Mesothelial cell of epicardium (in vitro differentiated cells): ENCODE measurements around the gene ZNF280B. TPM values are rescaled to one million over a fixed set of nuclear protein-coding genes. Genes with fewer than 3 reads are reported as not detected.
A peak's percentile ranks its signal among the peaks of the same experiment; 100 is the strongest.

Experiments used
- DNase-seq, 2 experiments: peaks; one replicate each; pipeline ENCODE4 v3.0.0; 2021; ENCODE audit warnings: low spot score in 2 of 2; ENCODE audit not compliant: unreplicated experiment in 2 of 2
- H3K27ac Mint-ChIP-seq: 2 replicates; pipeline ENCODE4 v1.8.0; 2021; ENCODE audit warnings: mixed read lengths
- H3K27me3 Mint-ChIP-seq: 2 replicates; pipeline ENCODE4 v1.8.0; 2021; ENCODE audit warnings: low read depth, mixed read lengths
- H3K36me3 Mint-ChIP-seq: 2 replicates; pipeline ENCODE4 v1.8.0; 2021; ENCODE audit warnings: mixed read lengths
- H3K4me1 Mint-ChIP-seq: 2 replicates; pipeline ENCODE4 v1.8.0; 2021; ENCODE audit warnings: mixed read lengths
- H3K4me3 Mint-ChIP-seq: 2 replicates; pipeline ENCODE4 v1.8.0; 2021; ENCODE audit warnings: mild to moderate bottlenecking, moderate library complexity, mixed read lengths
- H3K9me3 Mint-ChIP-seq: 2 replicates; pipeline ENCODE4 v1.8.0; 2021; ENCODE audit warnings: mixed read lengths
- CTCF ChIP-seq: fragments of 200-600 bp; sonication (generic); IDR thresholded peaks from one replicate; pipeline ENCODE4 v1.5.0; 2021; ENCODE audit warnings: antibody characterized with exemption; ENCODE audit not compliant: unreplicated experiment
- total RNA-seq: library from RNA; stranded (reverse); gene quantifications from 3 replicates; pipeline ENCODE4 v1.2.1, GENCODE V29; 2021

The ZNF280B gene
- total RNA-seq, 1 donor from 2014 or later = 6.4 TPM

- no peak for DNase-seq
- H3K27me3 Mint-ChIP-seq = no peaks in the 10 kb centered on the region
- TF ChIP-seq CTCF = no peak
- peak overlapping the region; percentile 89 for H3K27ac Mint-ChIP-seq
- H3K4me3 Mint-ChIP-seq = no peak overlapping the region
- peaks cover 41% of the 10 kb centered on the region for H3K36me3 Mint-ChIP-seq
- H3K4me1 Mint-ChIP-seq = peaks cover 6% of the 10 kb centered on the region
- H3K9me3 Mint-ChIP-seq = no peaks in the 10 kb centered on the region
Measured at GRCh38 chr22:22487059-22487458, 21.5 kb downstream of the ZNF280B start.

DNA sequence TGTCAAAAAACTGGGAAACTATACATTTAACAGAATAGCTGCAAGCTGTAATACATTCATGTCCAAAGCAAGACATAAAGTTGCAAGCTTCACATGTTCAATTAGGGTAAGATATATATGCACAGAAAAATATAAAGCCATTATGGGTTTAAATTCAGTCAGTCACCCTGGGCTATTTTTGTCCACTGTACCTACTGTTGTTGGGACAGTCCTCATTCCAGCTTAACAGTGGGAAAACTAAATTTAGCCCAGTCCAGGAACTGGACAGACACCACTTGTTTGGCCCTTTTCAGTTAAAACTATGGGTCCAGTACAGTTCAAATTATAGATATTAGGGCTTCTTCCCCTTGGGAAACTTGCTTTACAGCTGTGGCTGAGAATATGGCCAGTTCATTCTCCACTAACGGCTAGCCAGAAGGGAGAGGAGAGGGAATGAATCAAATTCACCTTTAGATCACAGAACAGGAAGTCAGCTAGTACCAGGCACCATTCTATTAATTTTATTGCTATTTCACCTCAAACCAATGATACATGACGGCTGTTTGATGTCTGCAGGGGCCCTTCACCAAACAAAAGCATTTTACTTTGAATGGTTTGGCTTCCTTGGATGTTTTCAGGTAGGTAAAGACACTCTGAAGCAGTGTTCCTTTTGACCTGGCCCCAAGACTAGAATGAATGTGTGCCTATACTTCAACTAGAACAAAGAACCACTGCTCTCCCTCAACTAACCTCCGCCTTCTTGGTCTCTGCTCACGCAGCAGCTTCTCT lies 22.2 kb downstream of the ZNF280B start:
- TF ChIP-seq CTCF = no peak
- no peak for DNase-seq
- Mint-ChIP-seq H3K36me3 (peaks cover 36% of the 10 kb centered on the region), H3K4me1 (peaks cover 6% of the 10 kb centered on the region), H3K4me3 (no peak overlapping the region), H3K9me3 (no peaks in the 10 kb centered on the region), H3K27ac (peak overlapping the region; percentile 89), H3K27me3 (no peaks in the 10 kb centered on the region)

DNA sequence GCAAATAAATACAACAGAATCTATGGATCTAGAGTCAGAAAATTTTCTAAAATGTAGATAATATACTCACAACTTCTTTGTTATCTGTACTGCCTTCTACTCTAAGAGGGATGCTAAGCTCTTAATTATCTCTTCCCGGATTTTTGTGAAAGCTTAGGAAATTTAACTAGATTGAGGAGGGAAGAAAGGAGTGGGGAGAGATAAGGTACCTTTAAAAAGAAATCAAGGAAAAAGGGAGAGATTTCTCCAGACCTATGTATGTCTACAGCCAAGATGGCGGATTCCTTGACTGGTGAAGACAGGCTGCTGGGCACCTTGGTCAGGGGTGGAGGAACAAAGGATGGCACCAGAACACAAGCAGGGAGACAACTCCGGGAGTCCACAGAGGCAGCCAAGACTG lies 23.0 kb downstream of the ZNF280B start:
- H3K4me3 Mint-ChIP-seq = no peak overlapping the region
- peaks cover 6% of the 10 kb centered on the region for H3K4me1 Mint-ChIP-seq
- H3K9me3 Mint-ChIP-seq = no peaks in the 10 kb centered on the region
- no peaks in the 10 kb centered on the region for H3K27me3 Mint-ChIP-seq
- H3K27ac Mint-ChIP-seq = no peak overlapping the region
- H3K36me3 Mint-ChIP-seq = peaks cover 30% of the 10 kb centered on the region
- TF ChIP-seq CTCF = no peak
- DNase-seq = no peak

GRCh38 chr22:22484023-22484422 lies 24.5 kb downstream of the ZNF280B start:
- H3K27ac Mint-ChIP-seq = no peak overlapping the region
- H3K36me3 Mint-ChIP-seq = peaks cover 26% of the 10 kb centered on the region

GRCh38 chr22:22480940-22481339 lies 27.6 kb downstream of the ZNF280B start:
- Mint-ChIP-seq H3K27ac (no peak overlapping the region), H3K36me3 (peaks cover 10% of the 10 kb centered on the region), H3K4me3 (no peak overlapping the region), H3K27me3 (no peaks in the 10 kb centered on the region), H3K9me3 (no peaks in the 10 kb centered on the region), H3K4me1 (no peaks in the 10 kb centered on the region)
- DNase-seq = no peak
- TF ChIP-seq CTCF = no peak

More at GRCh38 chr22:22484023-22484422, 24.5 kb downstream of the ZNF280B start:
- Mint-ChIP-seq H3K27me3 (no peaks in the 10 kb centered on the region), H3K4me1 (peaks cover 6% of the 10 kb centered on the region), H3K9me3 (no peaks in the 10 kb centered on the region), H3K4me3 (no peak overlapping the region)
- TF ChIP-seq CTCF = no peak
- DNase-seq = no peak
